Stimulated activated CD4-positive, alpha-beta T cell treated with anti-CD3 and anti-CD28 coated beads, Interleukin-1b, Interleukin-23, amount 100 ng/mL, for 48 hours (primary cell): ENCODE data around the gene PIK3C2A.

Experiments used
- DNase-seq: peaks from one replicate; pipeline ENCODE4 v3.0.0-alpha.2; 2020

The PIK3C2A gene

GRCh38 chr11:17159441-17159840 lies 48.3 kb downstream of the PIK3C2A start:
- DNase-seq, result no peak
